Immature natural killer cell (primary cell): ENCODE measurements around the gene GMEB2. TPM values are rescaled to one million over a fixed set of nuclear protein-coding genes. Genes with fewer than 3 reads are reported as not detected.
"Not testable (repeated sequence)": the region's sequence is repeated elsewhere in the genome, so short reads cannot be mapped to it uniquely, and the experiment has no call there.

Source experiments
- DNase-seq, 3 donors: peaks; one replicate each; pipeline ENCODE4 v3.0.0; 2022; ENCODE audit warnings: mixed read lengths in 1 of 3
- H3K27ac Mint-ChIP-seq, 6 donors: one replicate each; pipeline ENCODE4 v1.8.0; 2020; ENCODE audit warnings: mixed read lengths in 6 of 6, mild to moderate bottlenecking in 5 of 6, inconsistent platforms in 4 of 6, moderate library complexity in 3 of 6
- H3K27me3 Mint-ChIP-seq, 3 donors: one replicate each; pipeline ENCODE4 v1.8.0; 2020 to 2021; ENCODE audit warnings: low read depth in 3 of 3, mild to moderate bottlenecking in 3 of 3, mixed read lengths in 3 of 3, moderate library complexity in 3 of 3, inconsistent platforms in 1 of 3
- H3K36me3 Mint-ChIP-seq, 3 donors: one replicate each; pipeline ENCODE4 v1.8.0; 2020; ENCODE audit warnings: mixed read lengths in 3 of 3, inconsistent platforms in 2 of 3, mild to moderate bottlenecking in 2 of 3
- H3K4me1 Mint-ChIP-seq, 2 donors: one replicate each; pipeline ENCODE4 v1.8.0; 2020; ENCODE audit warnings: inconsistent platforms in 2 of 2, mild to moderate bottlenecking in 2 of 2, mixed read lengths in 2 of 2, moderate library complexity in 1 of 2
- H3K4me3 Mint-ChIP-seq, 5 donors: one replicate each; pipeline ENCODE4 v1.8.0; 2020; ENCODE audit warnings: mild to moderate bottlenecking in 5 of 5, mixed read lengths in 5 of 5, inconsistent platforms in 3 of 5, moderate library complexity in 3 of 5
- H3K9me3 Mint-ChIP-seq, 6 donors: one replicate each; pipeline ENCODE4 v1.8.0; 2020; ENCODE audit warnings: mild to moderate bottlenecking in 6 of 6, mixed read lengths in 6 of 6, inconsistent platforms in 4 of 6, moderate library complexity in 3 of 6
- polyA plus RNA-seq, 3 donors: library from polyadenylated mRNA; unstranded; fragments of 300-500 nt; fragmentation: Illumina TruSeq; gene quantifications; one replicate each; pipeline ENCODE4 v1.2.3, GENCODE V29; 2021

Gene GMEB2
- polyA plus RNA-seq, 3 donors from 2014 or later, result 2.7 to 11.4 TPM; not detected in 1

DNA sequence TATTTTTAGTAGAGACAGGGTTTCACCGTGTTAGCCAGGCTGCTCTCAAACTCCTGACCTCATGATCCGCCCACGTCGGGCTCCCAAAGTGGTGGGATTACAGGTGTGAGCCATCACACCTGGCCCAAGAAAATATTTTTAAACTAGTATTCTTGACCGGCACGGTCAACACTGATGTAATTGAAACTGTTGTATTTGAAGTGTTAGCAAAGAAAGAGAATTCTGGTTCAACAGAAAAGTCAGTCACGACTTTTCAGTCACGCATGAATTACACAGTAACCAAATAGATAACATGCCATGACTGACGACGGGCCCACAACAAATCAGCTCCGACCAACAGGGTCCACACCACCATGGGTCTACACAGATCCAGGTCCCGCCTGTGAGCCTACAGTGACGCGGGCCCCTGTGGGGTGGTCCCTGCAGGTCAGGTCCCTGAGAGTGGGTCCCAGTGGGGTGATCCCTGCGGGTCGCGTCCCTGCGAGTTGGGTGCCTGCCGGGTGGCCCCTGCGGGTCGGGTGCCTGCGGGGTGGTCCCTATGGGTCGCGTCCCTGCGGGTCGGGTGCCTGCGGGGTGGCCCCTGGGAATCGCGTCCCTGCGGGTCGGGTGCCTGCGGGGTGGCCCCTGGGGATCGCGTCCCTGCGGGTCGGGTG lies 1.0 kb downstream of the GMEB2 start:
- peak overlapping the region; percentile 84 to 91 (median 87) for H3K27ac Mint-ChIP-seq
- H3K4me1 Mint-ChIP-seq, result peaks cover 25 to 27% of the 10 kb centered on the region in 2 donors
- H3K36me3 Mint-ChIP-seq, result peaks cover 0 to 3% (median 0%) of the 10 kb centered on the region in 3 donors
- DNase-seq, result peak in 1 of 3 donors; percentile 22
- H3K9me3 Mint-ChIP-seq, result no peaks in the 10 kb centered on the region
- peaks cover 0 to 13% (median 0%) of the 10 kb centered on the region in 3 donors for H3K27me3 Mint-ChIP-seq
- peak overlapping the region; percentile 65 to 81 (median 73) for H3K4me3 Mint-ChIP-seq

DNA sequence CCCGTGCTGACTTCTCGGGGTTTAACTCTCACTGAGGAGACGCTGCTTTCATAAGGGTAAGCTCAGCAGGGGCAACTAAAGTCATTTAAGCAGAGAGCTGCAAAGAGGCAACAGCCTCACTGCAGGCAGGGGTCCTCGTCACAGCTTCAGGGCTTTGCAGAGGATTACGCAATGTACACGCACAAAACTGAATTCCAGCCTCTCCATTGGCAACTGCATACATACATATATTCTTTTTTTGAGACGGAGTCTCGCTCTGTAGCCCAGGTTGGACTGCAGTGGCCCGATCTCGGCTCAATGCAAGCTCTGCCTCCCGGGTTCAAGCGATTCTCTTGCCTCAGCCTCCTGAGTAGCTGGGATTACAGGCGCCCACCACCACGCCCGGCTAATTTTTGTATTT lies 2.4 kb downstream of the GMEB2 start:
- H3K4me3 Mint-ChIP-seq, result peak overlapping the region in 1 of 5 donors; percentile 21
- DNase-seq, result no peak

DNA sequence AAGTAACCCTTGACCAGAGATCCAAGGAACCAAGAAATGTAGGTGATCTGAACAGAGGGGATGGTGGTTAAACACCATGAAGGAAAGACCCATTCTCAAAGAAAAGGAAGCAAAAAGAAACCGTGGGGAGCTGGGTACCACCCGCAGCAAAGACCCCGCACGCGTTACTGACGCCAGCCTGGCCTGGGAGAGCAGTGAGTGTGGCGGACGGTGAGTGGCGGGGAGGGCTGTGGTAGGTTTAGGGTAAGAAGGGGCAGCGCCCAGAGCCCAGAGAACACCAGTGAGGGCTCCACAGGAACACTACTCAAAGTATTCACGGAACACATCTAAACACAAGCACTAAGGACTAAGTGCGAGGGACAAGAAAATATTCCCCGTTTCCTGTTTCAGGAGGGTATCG lies 4.2 kb downstream of the GMEB2 start:
- H3K4me3 Mint-ChIP-seq, result no peak overlapping the region
- H3K27ac Mint-ChIP-seq, result no peak overlapping the region
- peaks cover 0 to 7% (median 7%) of the 10 kb centered on the region in 3 donors for H3K36me3 Mint-ChIP-seq
- peaks cover 12 to 18% of the 10 kb centered on the region in 2 donors for H3K4me1 Mint-ChIP-seq
- no peaks in the 10 kb centered on the region for H3K9me3 Mint-ChIP-seq
- DNase-seq, result no peak
- H3K27me3 Mint-ChIP-seq, result peaks cover 0 to 13% (median 0%) of the 10 kb centered on the region in 3 donors

More for the DNA sequence above, 2.4 kb downstream of the GMEB2 start:
- Mint-ChIP-seq H3K4me1 (peaks cover 25 to 32% of the 10 kb centered on the region in 2 donors), H3K27ac (peak overlapping the region in 2 of 6 donors; percentile 13 to 49), H3K27me3 (peaks cover 0 to 13% (median 0%) of the 10 kb centered on the region in 3 donors), H3K9me3 (no peaks in the 10 kb centered on the region), H3K36me3 (peaks cover 0 to 3% (median 0%) of the 10 kb centered on the region in 3 donors)

DNA sequence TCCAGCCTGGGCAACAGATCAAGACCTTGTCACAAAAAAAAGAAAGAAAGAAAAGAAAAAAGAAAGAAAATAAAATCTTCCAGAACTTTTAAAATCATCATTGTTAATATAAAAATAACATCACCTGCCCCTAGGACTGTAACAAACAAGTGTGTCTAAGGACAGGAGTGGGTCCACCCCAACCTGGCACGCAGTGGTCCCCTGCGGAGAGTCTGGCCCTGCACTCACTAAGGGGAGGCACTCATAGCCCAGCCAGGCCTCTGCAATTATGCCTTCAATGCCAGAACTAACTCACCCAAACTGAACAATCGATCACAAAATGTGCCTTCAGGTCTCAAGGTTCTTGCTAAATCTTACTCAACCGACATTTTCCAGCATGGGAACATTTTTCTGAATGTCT lies 4.8 kb downstream of the GMEB2 start:
- no peak overlapping the region for H3K27ac Mint-ChIP-seq
- no peaks in the 10 kb centered on the region for H3K9me3 Mint-ChIP-seq
- H3K27me3 Mint-ChIP-seq, result peaks cover 0 to 11% (median 0%) of the 10 kb centered on the region in 3 donors
- no peak overlapping the region for H3K4me3 Mint-ChIP-seq
- H3K36me3 Mint-ChIP-seq, result peaks cover 0 to 7% (median 7%) of the 10 kb centered on the region in 3 donors
- peaks cover 11 to 18% of the 10 kb centered on the region in 2 donors for H3K4me1 Mint-ChIP-seq
- DNase-seq, result no peak

DNA sequence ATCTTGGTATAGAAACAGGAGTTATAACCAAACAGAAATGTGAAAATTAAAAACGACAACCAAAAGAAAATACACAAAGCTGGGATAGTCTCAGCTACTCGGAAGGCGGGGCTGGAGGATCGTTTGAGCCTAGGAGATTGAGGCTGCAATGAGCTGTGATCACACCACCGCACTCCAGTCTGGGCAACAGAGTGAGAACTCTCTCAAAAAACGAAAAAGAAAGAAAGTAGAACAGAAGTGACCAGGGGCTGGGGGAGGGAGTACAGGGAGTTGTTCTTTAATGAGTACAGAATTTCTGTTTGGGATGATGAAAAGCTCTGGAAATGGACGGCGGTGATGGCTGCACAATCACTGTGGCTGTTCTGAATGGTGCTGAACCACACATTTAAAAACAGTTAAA lies 5.9 kb downstream of the GMEB2 start:
- Mint-ChIP-seq H3K4me3 (no peak overlapping the region), H3K27me3 (peaks cover 0 to 11% (median 0%) of the 10 kb centered on the region in 3 donors), H3K9me3 (no peaks in the 10 kb centered on the region), H3K36me3 (peaks cover 0 to 13% (median 7%) of the 10 kb centered on the region in 3 donors), H3K27ac (peak overlapping the region in 1 of 6 donors; percentile 29), H3K4me1 (peaks cover 11 to 18% of the 10 kb centered on the region in 2 donors)
- DNase-seq, result no peak

DNA sequence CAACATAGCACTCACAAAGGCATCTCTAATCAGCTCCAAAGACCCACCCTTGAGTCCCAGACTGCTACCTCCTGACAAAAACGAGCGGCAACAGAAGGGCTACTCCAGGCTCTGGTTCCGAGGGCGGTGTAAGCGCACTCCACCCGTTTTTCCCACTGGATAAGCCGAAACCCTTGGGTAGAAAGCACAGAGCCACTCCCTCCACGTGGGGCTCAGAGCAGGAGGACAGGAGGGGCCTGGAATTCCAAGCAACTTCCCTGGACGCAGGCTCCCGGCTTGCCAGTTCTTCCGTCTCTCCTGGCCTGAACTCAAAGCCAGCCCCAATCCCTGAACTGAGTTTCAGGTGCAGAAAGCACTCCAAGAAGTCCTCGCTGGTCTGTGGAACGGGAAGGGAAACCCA lies 7.4 kb downstream of the GMEB2 start:
- H3K4me1 Mint-ChIP-seq, result peaks cover 5 to 13% of the 10 kb centered on the region in 2 donors
- H3K9me3 Mint-ChIP-seq, result no peaks in the 10 kb centered on the region
- peaks cover 0 to 2% (median 0%) of the 10 kb centered on the region in 3 donors for H3K27me3 Mint-ChIP-seq
- peaks cover 0 to 19% (median 7%) of the 10 kb centered on the region in 3 donors for H3K36me3 Mint-ChIP-seq
- H3K4me3 Mint-ChIP-seq, result no peak overlapping the region
- no peak for DNase-seq
- no peak overlapping the region for H3K27ac Mint-ChIP-seq

DNA sequence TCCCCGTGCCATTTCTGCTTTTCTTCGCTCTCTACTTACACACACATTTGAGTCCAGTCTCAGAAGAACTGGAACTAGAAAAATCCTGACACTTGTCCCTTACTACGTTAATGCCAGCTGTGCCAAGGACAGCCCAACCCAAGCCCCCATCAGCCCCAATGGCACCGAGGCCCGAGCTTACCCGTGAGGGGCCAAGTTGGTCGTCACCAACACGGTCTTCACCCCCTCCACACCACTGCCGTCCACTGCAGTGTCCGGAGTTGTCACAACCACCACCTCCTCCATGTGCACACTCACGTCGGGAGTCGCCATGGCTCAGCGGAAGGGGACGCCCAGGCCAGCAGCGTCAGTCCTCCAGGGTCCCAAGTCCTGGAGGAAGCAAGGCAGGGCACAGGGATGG lies 7.8 kb downstream of the GMEB2 start:
- H3K27me3 Mint-ChIP-seq, result peaks cover 0 to 2% (median 0%) of the 10 kb centered on the region in 3 donors
- DNase-seq, result no peak
- peaks cover 0 to 19% (median 7%) of the 10 kb centered on the region in 3 donors for H3K36me3 Mint-ChIP-seq
- H3K27ac Mint-ChIP-seq, result no peak overlapping the region
- H3K9me3 Mint-ChIP-seq, result no peaks in the 10 kb centered on the region
- H3K4me1 Mint-ChIP-seq, result peaks cover 5 to 13% of the 10 kb centered on the region in 2 donors
- H3K4me3 Mint-ChIP-seq, result no peak overlapping the region

DNA sequence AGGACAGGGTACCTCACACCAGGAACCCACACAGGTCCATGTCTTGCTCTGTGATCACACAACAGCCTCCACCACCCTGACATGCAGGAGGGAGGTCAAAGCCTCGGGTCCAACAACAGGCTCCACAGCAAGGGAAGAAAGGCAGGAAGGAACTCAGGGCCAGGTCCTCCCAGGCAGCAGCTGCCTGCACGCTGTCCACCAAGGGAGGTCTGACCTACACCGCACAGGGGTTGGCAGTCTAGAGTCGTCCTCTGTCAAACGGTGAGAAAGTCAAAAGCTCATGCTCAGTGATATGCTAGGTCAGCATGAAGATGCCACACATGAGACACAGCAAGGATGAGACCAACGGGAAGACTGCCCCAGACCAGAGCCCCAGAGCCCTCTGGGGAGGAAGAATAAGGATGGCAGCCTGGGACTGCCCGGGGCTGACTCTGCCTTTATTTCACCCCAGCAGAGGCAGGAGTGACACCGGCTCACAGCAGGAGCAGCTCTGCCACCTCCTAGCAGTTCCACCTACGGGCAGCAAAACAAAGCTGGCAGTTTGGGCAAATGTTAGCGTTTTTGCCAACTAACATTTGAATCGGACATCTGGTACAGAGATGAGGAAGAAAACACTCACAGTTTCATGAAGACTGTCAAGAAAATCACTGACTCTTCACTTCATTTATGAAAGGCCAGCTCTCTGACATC lies 8.5 kb downstream of the GMEB2 start:
- Mint-ChIP-seq H3K27ac (no peak overlapping the region), H3K36me3 (peaks cover 0 to 19% (median 7%) of the 10 kb centered on the region in 3 donors), H3K4me1 (peaks cover 7 to 13% of the 10 kb centered on the region in 2 donors), H3K27me3 (peaks cover 0 to 2% (median 0%) of the 10 kb centered on the region in 3 donors), H3K4me3 (no peak overlapping the region), H3K9me3 (no peaks in the 10 kb centered on the region)
- no peak for DNase-seq

DNA sequence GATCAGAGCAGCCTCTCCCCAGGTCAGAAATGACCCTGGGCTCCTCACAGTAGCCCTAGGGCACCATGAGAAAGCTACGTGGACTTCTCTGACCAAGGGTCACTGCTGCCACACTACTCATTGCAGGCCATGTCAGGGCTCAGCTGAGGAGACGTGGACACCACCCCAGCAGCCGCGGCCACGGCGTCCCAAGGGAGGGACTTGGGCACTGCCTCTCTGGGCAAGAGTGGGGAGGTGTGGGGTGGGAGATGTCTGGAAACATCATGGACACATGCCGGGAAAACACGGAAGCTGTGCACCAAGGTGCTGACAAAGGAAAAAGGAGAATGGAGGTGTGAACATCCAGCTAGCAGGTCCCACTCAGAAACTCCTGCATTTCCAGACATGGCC lies 9.0 kb downstream of the GMEB2 start:
- peaks cover 10 to 16% of the 10 kb centered on the region in 2 donors for H3K4me1 Mint-ChIP-seq
- no peak for DNase-seq

DNA sequence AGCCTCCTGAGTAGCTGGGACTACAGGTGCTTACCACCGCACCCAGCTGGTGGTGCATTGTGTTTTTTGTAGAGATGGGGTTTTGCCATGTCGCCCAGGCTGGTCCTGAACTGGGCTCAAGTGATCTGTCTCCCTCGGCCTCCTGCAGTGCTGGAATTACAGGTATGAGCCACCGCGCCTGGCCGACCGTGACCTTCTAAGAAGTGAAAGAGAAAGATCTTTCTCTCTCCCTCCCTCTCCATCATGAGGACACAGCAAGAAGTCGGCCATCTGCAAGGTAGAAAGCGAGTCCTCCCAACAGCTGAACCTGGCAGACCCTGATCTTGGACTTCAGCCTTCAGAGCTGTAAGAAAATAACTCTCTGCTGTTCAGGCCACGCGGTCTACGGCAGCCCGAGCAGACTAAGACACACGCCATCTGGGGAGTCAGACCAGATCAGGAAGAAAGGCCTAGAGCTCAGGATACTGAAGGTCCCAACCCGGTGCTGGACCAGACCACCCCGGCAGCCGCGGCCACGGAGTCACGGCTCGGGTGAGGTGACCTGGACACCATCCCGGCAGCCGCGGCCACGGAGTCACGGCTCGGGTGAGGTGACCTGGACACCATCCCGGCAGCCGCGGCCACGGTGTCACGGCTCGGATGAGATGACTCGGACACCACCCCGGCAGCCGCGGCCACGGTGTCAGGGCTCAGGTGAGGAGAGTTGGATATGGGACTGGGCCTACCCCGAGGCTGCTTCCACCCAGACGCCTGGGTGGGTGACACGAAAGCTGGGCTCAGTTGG lies 9.6 kb downstream of the GMEB2 start:
- Mint-ChIP-seq H3K27ac (peak overlapping the region in 1 of 6 donors; percentile 49), H3K4me1 (peaks cover 8 to 12% of the 10 kb centered on the region in 2 donors), H3K4me3 (no peak overlapping the region), H3K36me3 (peaks cover 0 to 19% (median 7%) of the 10 kb centered on the region in 3 donors), H3K27me3 (peaks cover 0 to 2% (median under 1%) of the 10 kb centered on the region in 3 donors), H3K9me3 (no peaks in the 10 kb centered on the region)
- DNase-seq, result no peak

More for the DNA sequence above, 9.0 kb downstream of the GMEB2 start:
- Mint-ChIP-seq H3K27ac (no peak overlapping the region), H3K4me3 (no peak overlapping the region), H3K27me3 (peaks cover 0 to 2% (median 0%) of the 10 kb centered on the region in 3 donors), H3K9me3 (no peaks in the 10 kb centered on the region), H3K36me3 (peaks cover 0 to 19% (median 7%) of the 10 kb centered on the region in 3 donors)

DNA sequence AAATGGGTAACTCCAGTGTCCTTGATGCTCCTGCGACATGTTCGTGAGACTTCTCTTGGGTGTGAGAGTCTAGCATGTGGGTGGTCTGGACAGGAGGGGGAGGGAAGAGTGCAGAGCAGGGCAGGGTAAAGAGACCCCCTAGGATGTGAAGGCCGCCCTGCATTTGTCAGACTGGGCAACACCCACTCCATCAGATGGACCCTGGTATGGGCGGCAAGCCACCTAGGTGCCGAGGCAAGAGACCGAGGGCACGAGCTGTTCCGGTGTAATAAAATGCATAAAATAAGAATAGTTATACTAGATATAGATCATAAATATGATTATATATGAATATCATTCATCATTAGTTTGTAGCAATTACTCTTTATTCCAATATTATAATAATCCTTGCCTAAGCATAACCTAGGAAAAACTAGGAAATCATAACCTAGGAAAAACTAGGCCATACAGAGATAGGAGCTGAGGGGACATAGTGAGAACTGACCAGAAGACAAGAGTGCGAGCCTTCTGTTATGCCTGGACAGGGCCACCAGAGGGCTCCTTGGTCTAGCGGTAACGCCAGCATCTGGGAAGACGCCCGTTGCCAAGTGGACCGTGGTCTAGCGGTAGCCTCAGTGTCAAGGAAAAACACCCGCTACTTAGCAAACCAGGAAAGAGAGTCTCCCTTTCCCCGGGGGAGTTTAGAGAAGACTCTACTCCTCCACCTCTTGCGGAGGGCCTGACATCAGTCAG lies 12.9 kb downstream of the GMEB2 start:
- H3K4me1 Mint-ChIP-seq, result not testable (repeated sequence)

DNA sequence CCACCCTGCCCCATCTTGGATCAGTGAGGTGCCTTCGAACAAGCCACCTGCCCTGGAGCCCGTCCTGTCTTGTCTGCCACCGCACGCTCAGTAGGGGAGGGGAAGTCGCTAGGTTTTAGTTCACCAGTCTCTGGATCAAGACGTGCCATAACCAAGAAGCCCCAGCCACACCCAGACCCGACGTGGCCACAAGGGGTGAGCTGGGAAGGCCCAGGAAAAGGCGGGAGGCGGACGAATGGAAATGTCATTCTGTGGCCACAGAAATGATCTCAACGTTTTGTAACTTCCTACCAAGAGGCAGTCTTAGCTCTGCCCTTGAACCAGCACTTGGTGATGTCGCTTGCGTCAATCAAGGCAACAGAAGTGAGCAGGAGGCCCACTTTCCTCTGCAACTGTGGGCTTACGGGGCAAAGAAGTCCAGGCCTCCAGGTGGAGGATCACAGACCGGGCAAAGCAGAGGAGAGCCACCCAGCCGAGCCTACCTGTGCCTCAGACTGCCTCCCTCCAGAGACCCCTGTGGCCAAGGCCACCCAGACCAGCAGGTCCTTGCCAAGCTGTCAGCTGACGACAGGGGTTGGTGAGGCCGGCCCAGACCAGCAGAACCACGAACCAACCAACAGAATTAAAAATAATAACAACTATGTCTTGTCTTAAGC lies 14.5 kb downstream of the GMEB2 start:
- Mint-ChIP-seq H3K9me3 (no peaks in the 10 kb centered on the region), H3K4me3 (no peak overlapping the region), H3K27ac (peak overlapping the region in 1 of 6 donors; percentile 24), H3K4me1 (peaks cover 5 to 9% of the 10 kb centered on the region in 2 donors), H3K36me3 (peaks cover 0 to 12% (median 0%) of the 10 kb centered on the region in 3 donors), H3K27me3 (peaks cover 0 to 3% (median 0%) of the 10 kb centered on the region in 3 donors)
- DNase-seq, result no peak

More for the DNA sequence above, 12.9 kb downstream of the GMEB2 start:
- H3K4me3 Mint-ChIP-seq, H3K27me3 Mint-ChIP-seq, H3K9me3 Mint-ChIP-seq: not testable (repeated sequence)
- H3K27ac Mint-ChIP-seq, result peak overlapping the region in 2 of 6 donors; percentile 37 to 52
- peaks cover 0 to 19% (median 7%) of the 10 kb centered on the region in 3 donors for H3K36me3 Mint-ChIP-seq
- DNase-seq, result peak in 1 of 3 donors; percentile 19
